Body of pancreas (tissue), 4 donors: ENCODE measurements around the gene SLC16A10. TPM values are rescaled to one million over a fixed set of nuclear protein-coding genes. Genes with fewer than 3 reads are reported as not detected.
A peak's percentile ranks its signal among the peaks of the same experiment; 100 is the strongest.

Source experiments
- ATAC-seq: fragments of 150-250 bp; one replicate; pipeline ENCODE4 v1.9.1; 2016
- DNase-seq, 4 donors: peaks; one replicate each; pipeline ENCODE4 v3.0.0-alpha.2; 2019
- H3K27ac ChIP-seq, 4 donors: fragments of 200-600 bp; sonication (generic); 1 replicate in 3 of 4; 2 replicates in 1 of 4; pipeline versions ENCODE4 v1.5.1 to v1.6.1; 2016 to 2019; ENCODE audit warnings: mild to moderate bottlenecking in 1 of 4, mixed read lengths in 1 of 4, moderate library complexity in 1 of 4
- H3K27me3 ChIP-seq, 2 donors: fragments of 200-600 bp; sonication (generic); one replicate each; pipeline ENCODE4 v1.6.0; 2016; ENCODE audit warnings: mild to moderate bottlenecking in 1 of 2
- H3K36me3 ChIP-seq, 2 donors: fragments of 200-600 bp; sonication (generic); replicated peaks in 1 of 2; 2 replicates each; pipeline ENCODE4 v1.5.1; 2016; ENCODE audit warnings: low read depth in 2 of 2; ENCODE audit not compliant: insufficient read depth in 1 of 2
- H3K4me1 ChIP-seq: fragments of 200-600 bp; sonication (generic); one replicate; pipeline ENCODE4 v1.6.0; 2016
- H3K4me3 ChIP-seq, 2 donors: fragments of 200-600 bp; sonication (generic); 1 replicate in 1 of 2; 2 replicates in 1 of 2; pipeline ENCODE4 v1.5.1; 2016 to 2019
- H3K9me3 ChIP-seq, 3 donors: fragments of 200-600 bp; sonication (generic); 1 replicate in 2 of 3; 2 replicates in 1 of 3; pipeline ENCODE4 v1.5.1; 2016
- CTCF ChIP-seq, 7 experiments: fragments of 450-650 bp in 4 of 7; fragments of 200-600 bp in 3 of 7; sonication (generic) in 3 of 7; IDR thresholded peaks; one replicate each; pipeline ENCODE4 v1.5.1; 2016 to 2019; ENCODE audit warnings: antibody characterized with exemption in 7 of 7
- POLR2A ChIP-seq, 3 donors: fragments of 450-650 bp; IDR thresholded peaks; one replicate each; pipeline ENCODE4 v1.6.1; 2016; ENCODE audit warnings: antibody characterized with exemption in 3 of 3, mild to moderate bottlenecking in 2 of 3
- WGBS, 2 donors: methylation state at CpG; one replicate each; pipeline ENCODE4 v1.1.5; 2017; 5-methylcytosine and 5-hydroxymethylcytosine counted together
- intact Hi-C: fragments of 100-400 bp; cut with DNase I; formaldehyde crosslinking; loops from one replicate; pipeline ENCODE4 v1.15.1; 2023
- total RNA-seq, 2 donors: library from RNA; depleted of rRNA; stranded (reverse); fragments of >200 nt; gene quantifications; one replicate each; pipeline ENCODE4 v1.1.0, GENCODE V29; 2016

SLC16A10 gene
- total RNA-seq, 2 donors from 2014 or later: 59.4 to 124 TPM

DNA sequence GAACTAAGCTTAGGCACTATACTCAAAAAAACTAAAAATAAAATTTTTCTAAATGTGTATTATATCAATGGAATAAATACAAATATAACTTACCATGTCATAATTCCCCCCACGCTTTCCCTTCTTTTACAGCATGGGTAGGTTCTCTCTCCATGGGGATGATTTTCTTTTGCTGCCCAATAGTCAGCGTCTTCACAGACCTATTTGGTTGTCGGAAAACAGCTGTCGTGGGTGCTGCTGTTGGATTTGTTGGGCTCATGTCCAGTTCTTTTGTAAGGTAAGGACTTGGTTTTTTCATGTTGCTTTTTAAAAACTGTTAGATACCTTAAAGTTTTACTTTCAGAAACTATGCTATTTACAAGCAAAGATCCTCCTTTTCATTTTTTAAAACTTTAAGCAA lies 85.3 kb downstream of the SLC16A10 start:
- peak overlapping the region in 1 of 4 donors; percentile 45 for H3K27ac ChIP-seq
- no peaks in the 10 kb centered on the region for H3K27me3 ChIP-seq
- intact Hi-C loops: no loop called here
- TF ChIP-seq POLR2A (IDR thresholded peaks at IDR 0.05) (no peak), CTCF (IDR thresholded peaks at IDR 0.05) (no peak)
- DNase-seq (peak in 1 of 4 donors; percentile 20), ATAC-seq (no peak)
- no peaks in the 10 kb centered on the region for H3K9me3 ChIP-seq
- no peaks in the 10 kb centered on the region for H3K36me3 ChIP-seq
- WGBS, 2 donors: 37 to 64% methylated on average over 4 of the region's 4 CpGs
- H3K4me1 ChIP-seq: peaks cover 41% of the 10 kb centered on the region
- H3K4me3 ChIP-seq: no peak overlapping the region

GRCh38 chr6:111173341-111173740 lies 86.0 kb downstream of the SLC16A10 start:
- no peaks in the 10 kb centered on the region for H3K36me3 ChIP-seq
- no peaks in the 10 kb centered on the region for H3K27me3 ChIP-seq
- DNase-seq (no peak), ATAC-seq (no peak)
- 73 to 83% methylated on average over 2 of the region's 2 CpGs for WGBS, 2 donors
- no peaks in the 10 kb centered on the region for H3K9me3 ChIP-seq
- TF ChIP-seq CTCF (IDR thresholded peaks at IDR 0.05) (no peak), POLR2A (IDR thresholded peaks at IDR 0.05) (no peak)
- intact Hi-C loops: no loop called here
- peaks cover 49% of the 10 kb centered on the region for H3K4me1 ChIP-seq
- H3K27ac ChIP-seq: no peak overlapping the region
- no peak overlapping the region for H3K4me3 ChIP-seq

- 50 to 53% methylated on average over 3 of the region's 3 CpGs for WGBS, 2 donors
- Histone ChIP-seq H3K27me3 (no peaks in the 10 kb centered on the region), H3K9me3 (no peaks in the 10 kb centered on the region), H3K36me3 (no peaks in the 10 kb centered on the region), H3K27ac (peak overlapping the region in 1 of 4 donors; percentile 25), H3K4me3 (no peak overlapping the region), H3K4me1 (peaks cover 55% of the 10 kb centered on the region)
- no peak for DNase-seq
- TF ChIP-seq POLR2A (IDR thresholded peaks at IDR 0.05) (no peak), CTCF (IDR thresholded peaks at IDR 0.05) (no peak)
- intact Hi-C loops: no loop called here
- ATAC-seq: no peak
Measured at GRCh38 chr6:111173946-111174345, 86.6 kb downstream of the SLC16A10 start.

- Histone ChIP-seq H3K27ac (peak overlapping the region in 2 of 4 donors; percentile 2 to 78), H3K4me3 (no peak overlapping the region), H3K9me3 (no peaks in the 10 kb centered on the region), H3K36me3 (no peaks in the 10 kb centered on the region), H3K27me3 (no peaks in the 10 kb centered on the region), H3K4me1 (peaks cover 55% of the 10 kb centered on the region)
- TF ChIP-seq POLR2A (IDR thresholded peaks at IDR 0.05): no peak
- no peak for TF ChIP-seq CTCF (IDR thresholded peaks at IDR 0.05)
- ATAC-seq (no peak), DNase-seq (no peak)
- WGBS, 2 donors: 51 to 60% methylated on average over 2 of the region's 2 CpGs
- intact Hi-C loops: no loop called here
Measured at GRCh38 chr6:111175109-111175508, 87.8 kb downstream of the SLC16A10 start.

GRCh38 chr6:111176038-111176759 lies 88.9 kb downstream of the SLC16A10 start:
- DNase-seq (peak; percentile 34 to 65 (median 47)), ATAC-seq (peak; percentile 87)
- TF ChIP-seq POLR2A (IDR thresholded peaks at IDR 0.05) (no peak), CTCF (IDR thresholded peaks at IDR 0.05) (no peak)
- intact Hi-C loops: no loop called here
- Histone ChIP-seq H3K27me3 (no peaks in the 10 kb centered on the region), H3K27ac (peak overlapping the region; percentile 30 to 78 (median 66)), H3K4me3 (no peak overlapping the region), H3K4me1 (peaks cover 55% of the 10 kb centered on the region), H3K36me3 (no peaks in the 10 kb centered on the region), H3K9me3 (no peaks in the 10 kb centered on the region)
- 18 to 26% methylated on average over 2 of the region's 2 CpGs for WGBS, 2 donors
